HepG2 (cell line): ENCODE measurements around the gene SMIM1. TPM values are rescaled to one million over a fixed set of nuclear protein-coding genes. Genes with fewer than 3 reads are reported as not detected.

Source experiments
- ATM ChIP-seq: fragments of 450-650 bp; IDR thresholded peaks from 2 replicates; pipeline ENCODE4 v1.7.1; 2017; ENCODE audit warnings: mild to moderate bottlenecking, borderline replicate concordance
- ELF3 ChIP-seq: IDR thresholded peaks from 2 replicates; pipeline ENCODE4 v1.6.1; 2016; ENCODE audit warnings: missing genetic modification reagents, missing compliant biosample characterization
- ETV5 ChIP-seq: IDR thresholded peaks from 2 replicates; pipeline ENCODE4 v1.6.1; 2018; ENCODE audit warnings: missing biosample characterization, missing genetic modification reagents, inconsistent platforms, borderline replicate concordance
- HMGXB3 ChIP-seq: sonication (generic); formaldehyde crosslinking; IDR thresholded peaks from 2 replicates; pipeline ENCODE4 v1.4.0; 2020; ENCODE audit warnings: missing genetic modification reagents, borderline replicate concordance
- NFE2L1 ChIP-seq: sonication (generic); formaldehyde crosslinking; IDR thresholded peaks from 2 replicates; pipeline ENCODE4 v1.4.0; 2020; ENCODE audit warnings: missing genetic modification reagents, mild to moderate bottlenecking, borderline replicate concordance
- NFYC ChIP-seq: IDR thresholded peaks from 2 replicates; pipeline ENCODE4 v1.6.1; 2016; ENCODE audit warnings: missing genetic modification reagents, missing compliant biosample characterization
- RFXAP ChIP-seq: sonication (generic); formaldehyde crosslinking; IDR thresholded peaks from 2 replicates; pipeline ENCODE4 v1.4.0; 2020; ENCODE audit warnings: missing genetic modification reagents, borderline replicate concordance
- RNF219 ChIP-seq: sonication (generic); formaldehyde crosslinking; IDR thresholded peaks from 2 replicates; pipeline ENCODE4 v1.5.0; 2020; ENCODE audit warnings: mild to moderate bottlenecking, missing genetic modification reagents
- RXRB ChIP-seq: IDR thresholded peaks from 2 replicates; pipeline ENCODE4 v1.6.1; 2016; ENCODE audit warnings: borderline replicate concordance, missing genetic modification reagents, missing compliant biosample characterization
- ZNF235 ChIP-seq: sonication (generic); formaldehyde crosslinking; IDR thresholded peaks from 2 replicates; pipeline ENCODE4 v1.8.1; 2023; ENCODE audit warnings: mild to moderate bottlenecking, missing genetic modification reagents, borderline replicate concordance
- ZNF280D ChIP-seq: sonication (generic); formaldehyde crosslinking; IDR thresholded peaks from 2 replicates; pipeline ENCODE4 v1.5.1; 2020; ENCODE audit warnings: mild to moderate bottlenecking, missing genetic modification reagents
- ZNF609 ChIP-seq: sonication (generic); formaldehyde crosslinking; IDR thresholded peaks from 2 replicates; pipeline ENCODE4 v1.4.0; 2020; ENCODE audit warnings: mild to moderate bottlenecking, missing genetic modification reagents, borderline replicate concordance
- ZSCAN25 ChIP-seq: sonication (generic); formaldehyde crosslinking; IDR thresholded peaks from 2 replicates; pipeline ENCODE4 v1.8.0; 2022; ENCODE audit warnings: mild to moderate bottlenecking, missing genetic modification reagents
- ZSCAN9 ChIP-seq: IDR thresholded peaks from 2 replicates; pipeline ENCODE4 v1.6.1; 2016; ENCODE audit warnings: borderline replicate concordance
- polyA plus RNA-seq, 8 experiments: library from polyadenylated mRNA; depleted of rRNA in 3 of 8; stranded (reverse) in 7 of 8; unstranded in 1 of 8; fragments of >200 nt; fragmentation: Illumina TruSeq in 4 of 8; extraction: Trizol in 4 of 8; gene quantifications; 2 replicates each; pipeline versions ENCODE4 v1.2.1 to v1.2.3, GENCODE V29; 2011 to 2016; ENCODE audit warnings: low read depth in 4 of 8, missing spikeins in 1 of 8, mixed read lengths in 1 of 8; ENCODE audit not compliant: insufficient read depth in 1 of 8
- total RNA-seq, 5 experiments: library from RNA; depleted of rRNA; stranded (reverse); fragments of >200 nt; fragmentation: Illumina TruSeq; extraction: Trizol; gene quantifications; 2 replicates each; pipeline ENCODE4 v1.2.3, GENCODE V29; 2016; ENCODE audit warnings: low read depth in 1 of 5

Gene SMIM1
- total and polyA plus RNA-seq, 2 of the 13 experiments (the other 11 are each of a cell fraction or from before 2014, with no cell fraction given), result 12.4 to 56.3 TPM

GRCh38 chr1:3774946-3775489 is 2.5 kb downstream of the SMIM1 start (continued):
- TF ChIP-seq HMGXB3 (CRISPR knock-in tag), result no peak
- TF ChIP-seq RNF219 (CRISPR knock-in tag), result no peak
- TF ChIP-seq ZSCAN25, result no peak
- TF ChIP-seq ZSCAN9 (CRISPR knock-in tag), result no peak
- no peak for TF ChIP-seq NFYC (CRISPR knock-in tag)
- TF ChIP-seq ZNF609 (CRISPR knock-in tag), result no peak
- no peak for TF ChIP-seq ETV5 (CRISPR knock-in tag)
- TF ChIP-seq NFE2L1 (CRISPR knock-in tag), result 0 out of 2 replicates have a peak, but pooled peaks have one; percentile 27
- no peak for TF ChIP-seq RFXAP
- no peak for TF ChIP-seq RXRB (CRISPR knock-in tag)
- 0 out of 2 replicates have a peak, but pooled peaks have one; percentile 8 for TF ChIP-seq ELF3
- TF ChIP-seq ATM, result no peak
- no peak for TF ChIP-seq ZNF280D (CRISPR knock-in tag)
- TF ChIP-seq ZNF235, result no peak
